ENCODE measurements around the gene SLC5A12.

Gene SLC5A12

DNA sequence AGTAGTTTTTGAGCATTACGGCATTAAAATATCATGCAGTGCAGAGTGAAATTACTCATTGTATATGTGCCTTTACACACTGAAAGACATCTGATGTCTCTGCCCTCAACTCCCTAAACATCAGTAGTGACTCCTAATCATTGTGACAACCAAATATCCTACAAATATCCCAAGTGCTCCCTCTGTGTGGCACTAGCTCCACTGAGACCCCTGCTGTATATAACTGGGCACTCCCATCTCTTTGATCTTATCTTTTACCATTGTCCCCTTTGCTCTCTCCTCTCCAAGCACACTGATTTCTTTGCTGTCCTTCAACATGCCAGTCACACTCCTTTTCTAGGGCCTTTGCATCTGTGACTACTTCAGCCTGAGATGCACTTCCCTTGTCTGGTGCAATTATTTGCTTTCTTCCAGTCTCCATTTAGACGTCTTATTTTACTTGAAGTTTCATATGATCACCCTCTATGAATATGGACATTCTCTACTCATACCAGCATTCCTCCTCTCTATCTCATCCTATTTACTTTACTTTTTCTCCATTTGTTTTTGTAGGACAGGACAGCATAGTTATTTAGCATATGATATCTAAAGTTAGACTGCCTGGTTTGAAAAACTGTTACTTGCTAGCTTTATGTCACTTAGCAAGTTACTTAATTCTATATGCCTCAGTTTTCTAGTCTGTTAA is 2.4 kb downstream of the SLC5A12 start:
- no peak for DNase-seq (ENCODE audit: low read depth)

DNA sequence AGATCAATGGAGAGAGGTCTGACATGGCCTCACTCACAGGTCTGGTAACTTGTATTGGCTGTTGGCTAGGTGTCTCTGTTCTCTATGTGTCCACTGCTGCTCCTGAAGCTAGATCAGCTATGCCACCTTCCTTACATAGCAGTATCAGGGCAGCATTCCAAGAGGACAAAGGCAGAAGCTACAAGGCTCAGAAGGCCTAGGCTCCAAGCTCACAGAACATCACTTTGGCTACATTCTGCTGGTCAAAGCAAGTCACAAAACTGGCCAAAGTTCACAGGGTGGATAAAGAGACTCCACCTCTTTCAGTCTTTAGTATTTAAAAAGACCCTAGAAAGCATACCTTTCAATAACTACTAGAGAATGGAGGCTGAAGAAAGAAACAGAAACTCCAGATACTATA is 4.1 kb downstream of the SLC5A12 start:
- no peak for DNase-seq (ENCODE audit: low read depth)

DNA sequence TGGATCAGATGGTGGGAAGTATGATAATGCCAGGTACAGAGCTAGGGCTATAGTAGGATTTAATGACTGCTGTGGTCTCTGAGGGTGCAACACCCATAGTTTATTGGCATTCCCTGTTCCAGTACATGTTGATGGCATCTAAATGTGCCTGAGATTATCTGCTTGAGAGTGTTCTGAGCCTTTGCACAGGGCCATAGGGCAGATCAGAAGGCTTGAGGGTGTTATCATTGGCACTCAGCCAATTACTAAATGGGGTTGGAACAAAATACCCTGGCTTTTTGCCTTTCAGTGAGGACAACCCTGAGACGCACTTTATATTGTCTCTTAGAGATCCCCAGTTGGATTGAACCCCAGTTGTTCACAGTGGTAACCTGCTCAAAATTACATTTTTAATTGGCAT is 6.7 kb downstream of the SLC5A12 start:
- no peak for DNase-seq (ENCODE audit: low read depth)

DNA sequence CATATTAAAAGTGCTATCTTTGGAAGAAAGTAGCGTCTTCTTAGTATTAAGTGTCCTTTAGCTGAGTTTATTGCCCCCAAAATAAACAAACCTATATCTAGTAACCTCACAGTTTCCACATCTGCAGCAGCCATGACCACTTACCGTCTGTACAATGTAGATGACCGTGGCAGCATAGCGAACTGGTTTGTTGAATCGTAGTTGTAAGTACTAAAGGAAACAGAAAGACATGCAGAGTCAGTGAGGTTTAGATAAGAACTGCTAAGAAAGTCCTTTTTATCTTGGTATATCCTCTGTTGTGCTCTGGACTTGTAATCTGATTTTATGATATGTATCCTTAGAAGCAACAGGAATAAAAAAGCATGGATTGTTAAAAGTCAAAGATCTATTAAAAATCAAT is 9.4 kb downstream of the SLC5A12 start:
- DNase-seq (ENCODE audit: low read depth) = no peak

DNA sequence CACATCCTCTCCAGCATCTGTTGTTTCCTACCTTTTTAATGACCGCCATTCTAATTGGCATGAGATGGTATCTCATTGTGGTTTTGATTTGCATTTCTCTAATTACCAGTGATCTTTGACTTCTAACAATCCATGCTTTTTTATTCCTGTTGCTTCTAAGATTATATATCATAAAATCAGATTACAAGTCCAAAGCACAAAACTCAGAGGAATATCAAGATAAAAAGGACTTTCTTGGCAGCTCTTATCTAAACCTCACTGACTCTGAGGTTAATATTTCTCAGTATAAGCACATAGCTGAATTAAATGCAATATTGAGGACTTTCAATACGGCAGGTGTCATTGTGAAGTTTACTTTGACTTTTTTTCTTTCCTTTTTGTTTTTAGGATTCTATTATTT is 11.4 kb downstream of the SLC5A12 start:
- no peak for DNase-seq (ENCODE audit: low read depth)

DNA sequence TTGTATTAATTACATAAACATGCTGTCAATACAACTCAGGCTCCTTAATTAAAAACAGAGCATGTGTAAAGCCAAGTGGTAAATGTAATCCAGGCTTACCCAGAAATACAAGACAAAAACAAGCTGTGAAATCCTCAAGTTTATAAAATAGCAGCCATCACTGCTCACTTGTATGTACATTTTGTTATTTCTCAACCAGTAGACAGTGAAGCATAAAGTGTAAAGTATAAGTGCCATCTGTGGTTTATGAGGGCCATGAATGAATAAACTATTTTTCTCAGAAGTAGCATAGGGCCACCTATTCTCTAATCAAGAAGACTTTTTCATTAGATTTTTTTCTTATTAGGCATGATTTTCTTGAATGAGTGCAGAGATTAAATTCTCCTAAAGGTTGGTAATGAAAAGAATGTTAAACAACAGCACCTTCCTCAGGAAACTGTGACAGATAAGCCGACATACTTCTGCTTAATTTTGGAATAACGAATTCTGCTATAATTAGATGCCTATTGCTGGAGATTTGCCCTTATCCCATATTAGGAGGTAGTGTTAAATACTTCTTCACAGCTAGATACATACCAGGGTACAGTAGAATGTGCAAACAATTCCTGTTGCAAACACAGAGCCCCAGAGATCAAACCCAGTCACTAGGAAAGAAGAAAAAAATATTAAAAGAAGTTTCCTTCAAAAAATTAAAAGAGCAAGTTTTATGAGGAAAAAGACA is 13.0 kb downstream of the SLC5A12 start:
- no peak for DNase-seq (ENCODE audit: low read depth)

DNA sequence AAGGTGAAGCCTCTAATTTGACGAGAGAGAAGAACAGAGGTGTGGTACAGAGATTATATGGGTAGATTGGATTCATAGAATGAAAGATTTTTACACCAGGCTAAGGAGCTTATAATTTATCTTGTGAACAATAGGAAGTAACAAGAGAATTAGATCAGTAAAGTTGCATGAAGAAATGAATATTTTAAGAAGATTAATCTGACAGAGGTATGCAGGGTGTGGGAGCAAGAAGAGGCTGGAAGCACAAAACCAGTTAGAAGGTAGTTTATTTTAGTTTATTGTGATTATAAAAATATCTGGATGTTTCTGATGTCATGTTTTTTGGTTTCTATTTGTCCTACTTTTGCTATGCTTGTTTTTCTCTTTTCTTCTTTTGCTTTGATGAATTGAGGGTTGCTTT is 15.7 kb downstream of the SLC5A12 start:
- no peak for DNase-seq (ENCODE audit: low read depth)

DNA sequence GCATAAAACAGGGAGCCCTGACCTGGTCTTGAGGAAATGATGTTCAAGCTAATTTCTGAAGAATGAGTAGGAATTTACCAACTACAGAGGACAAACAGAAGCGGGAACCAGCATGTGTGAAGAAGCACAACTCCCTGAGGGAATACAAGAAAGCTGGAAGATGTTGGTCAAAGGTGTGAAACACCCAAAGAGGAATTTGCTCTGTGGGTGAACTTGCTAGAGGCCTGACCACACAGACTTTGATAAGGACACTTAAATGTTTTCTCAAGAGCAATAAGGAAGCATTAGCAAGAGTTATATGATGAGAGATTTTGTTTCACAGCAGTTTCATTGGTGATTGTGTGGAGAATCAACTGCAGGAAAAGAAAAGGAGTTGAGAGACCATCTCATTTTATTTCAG is 17.6 kb downstream of the SLC5A12 start:
- no peak for DNase-seq (ENCODE audit: low read depth)

DNA sequence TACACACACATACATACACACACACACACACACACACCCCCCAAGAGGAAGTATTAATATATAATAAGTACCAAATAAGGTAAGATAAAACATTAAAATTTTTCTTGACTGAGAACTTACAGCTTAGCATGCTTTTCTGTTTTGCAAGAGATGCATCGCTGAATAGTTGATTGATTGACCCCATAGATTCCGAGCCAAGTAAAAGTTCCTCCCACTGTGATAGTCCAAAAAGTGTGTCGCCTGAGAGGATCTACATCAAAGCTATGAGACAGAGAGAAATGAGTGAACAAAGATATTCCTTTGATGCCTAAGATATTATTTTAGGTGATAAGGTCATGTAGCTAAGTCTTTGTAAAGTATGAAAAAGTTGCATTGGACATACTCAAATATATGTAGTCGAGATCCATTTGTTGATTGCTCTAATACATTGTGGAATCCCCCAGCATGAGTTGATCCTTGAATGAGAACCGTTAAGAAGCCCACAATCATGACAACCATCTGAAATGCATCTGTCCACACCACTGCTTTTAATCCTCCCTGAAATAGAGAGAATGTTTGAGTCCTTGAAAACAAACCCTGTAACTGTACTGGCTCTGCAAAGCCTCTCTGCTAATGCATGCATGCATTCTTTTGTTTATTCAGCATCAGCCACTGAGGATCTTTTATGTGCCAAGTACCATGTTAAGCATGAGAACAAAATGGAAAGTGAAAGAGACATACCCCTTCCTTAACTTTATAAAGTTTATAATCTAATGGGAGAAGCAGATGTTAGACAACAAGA is 18.3 kb downstream of the SLC5A12 start:
- DNase-seq (ENCODE audit: low read depth) = no peak

DNA sequence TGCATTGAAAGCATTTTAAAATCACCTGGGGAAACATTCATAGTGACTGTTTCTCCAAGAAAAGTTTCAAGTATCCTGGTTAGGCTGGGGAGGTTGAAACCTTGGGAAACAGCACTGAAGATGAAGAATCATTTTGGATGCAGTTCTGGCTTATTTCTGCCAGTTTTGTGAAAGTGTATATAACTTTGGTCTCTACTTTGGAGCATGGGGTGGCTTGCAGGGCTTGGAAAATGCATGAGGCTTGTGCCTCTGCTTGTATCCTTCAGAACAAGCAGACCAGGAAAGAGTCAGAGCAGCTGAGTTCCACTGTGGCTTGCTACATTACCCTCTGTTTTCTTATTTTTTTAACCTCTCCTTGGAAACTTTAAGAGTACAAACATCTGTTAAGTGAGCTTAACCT is 19.5 kb downstream of the SLC5A12 start:
- DNase-seq (ENCODE audit: low read depth) = no peak

DNA sequence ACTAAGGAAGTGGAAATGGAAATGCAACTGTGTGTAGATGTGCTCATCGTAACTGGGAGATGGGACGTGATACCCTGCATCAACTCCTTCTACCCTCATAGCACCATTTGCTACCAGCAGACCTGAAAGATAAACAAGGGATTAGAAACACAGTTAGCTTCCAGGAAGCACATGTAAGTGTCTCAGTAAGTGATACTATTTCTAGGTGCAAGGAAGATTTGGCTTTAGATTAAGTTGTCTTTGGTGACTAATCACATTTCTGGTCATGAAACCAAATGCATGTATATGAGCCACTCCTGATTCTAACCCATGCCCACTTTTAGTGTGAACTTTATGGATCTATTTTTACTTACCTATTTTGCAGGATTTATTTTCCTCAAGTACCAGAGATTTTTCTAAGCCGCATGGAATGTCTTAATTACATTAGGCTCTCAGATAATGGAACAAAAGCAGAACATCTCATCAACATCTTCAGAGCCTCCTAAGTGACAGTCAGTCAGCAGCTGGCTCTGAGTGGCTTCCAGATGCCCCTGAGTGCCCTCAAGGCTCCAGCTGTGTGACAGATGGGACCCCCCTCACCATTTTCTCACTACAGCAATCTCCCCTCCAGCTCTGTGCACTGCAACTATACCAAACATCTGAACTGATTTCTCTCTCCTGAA is 21.2 kb downstream of the SLC5A12 start:
- no peak for DNase-seq (ENCODE audit: low read depth)

DNA sequence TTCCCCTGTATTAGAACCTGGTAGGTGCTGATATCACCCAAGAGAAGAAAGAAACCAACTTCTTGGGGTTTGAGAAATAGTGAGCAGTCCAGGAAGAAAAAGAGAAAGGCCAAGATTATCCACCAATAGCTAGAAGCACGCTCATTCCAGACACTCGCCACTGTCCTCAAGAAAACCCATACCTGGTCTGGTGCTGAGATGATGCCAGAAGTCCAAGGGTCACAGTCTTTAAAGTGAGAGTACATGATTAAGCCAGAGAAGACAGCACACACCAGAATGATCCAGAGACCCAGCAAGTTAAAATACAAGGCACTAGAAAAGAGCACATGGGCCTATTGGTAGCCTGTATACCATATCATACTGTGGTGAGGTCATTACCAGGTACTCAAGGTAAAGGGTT is 23.6 kb downstream of the SLC5A12 start:
- DNase-seq (ENCODE audit: low read depth) = no peak

DNA sequence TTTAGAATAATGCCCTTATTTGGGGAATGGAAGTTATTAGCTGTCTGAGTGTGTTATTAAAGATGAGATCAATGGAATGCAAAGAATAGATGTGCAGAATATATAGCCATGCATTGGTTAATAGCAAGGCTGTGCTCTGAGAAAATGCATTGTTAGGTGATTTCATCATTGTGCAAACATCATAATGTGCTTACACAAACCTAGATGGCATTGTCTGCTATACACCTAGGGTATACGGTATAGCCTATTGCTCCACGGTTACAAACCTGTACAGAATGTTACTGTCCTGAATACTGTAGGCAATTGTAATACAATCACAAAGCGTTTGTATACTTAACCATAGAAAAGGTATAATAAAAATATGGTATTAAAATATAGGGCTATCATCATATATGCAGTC is 25.5 kb downstream of the SLC5A12 start:
- no peak for DNase-seq (ENCODE audit: low read depth)

DNA sequence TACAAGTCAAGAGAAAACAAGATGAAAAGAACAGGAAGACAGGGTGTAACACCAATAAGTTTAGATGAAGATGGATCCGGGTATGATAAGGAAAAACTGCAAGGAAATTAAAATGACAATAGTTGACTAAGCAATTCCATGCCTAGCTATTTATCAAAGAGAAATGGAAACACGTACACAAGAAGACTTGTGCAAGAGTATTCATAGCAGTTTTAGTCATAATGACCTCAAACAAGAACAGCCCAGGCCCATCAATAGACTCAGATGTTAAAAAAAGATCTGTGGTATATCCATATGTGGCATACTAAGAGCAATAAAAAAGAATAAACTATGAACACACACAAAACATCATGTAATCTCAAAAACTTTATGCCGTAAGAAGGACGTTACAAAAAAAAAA is 33.2 kb downstream of the SLC5A12 start:
- no peak for DNase-seq (ENCODE audit: low read depth)

DNA sequence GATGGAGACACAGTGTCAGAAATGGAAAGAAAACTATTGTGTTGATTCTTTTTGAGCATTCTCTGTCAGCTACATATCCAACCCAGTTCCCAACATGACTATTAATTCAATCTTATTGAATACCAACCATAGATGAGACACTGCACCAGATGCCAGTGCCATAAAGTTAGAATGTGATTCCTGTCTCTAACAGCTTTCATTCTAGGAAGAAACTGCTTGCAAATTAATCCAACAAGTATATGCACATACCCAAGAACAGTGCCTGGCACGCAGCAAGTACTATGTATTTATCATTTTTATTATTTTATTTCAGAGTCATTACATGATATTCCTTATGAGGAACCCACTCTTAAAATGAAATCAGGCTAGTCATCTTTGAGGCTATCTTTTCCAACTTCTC is 34.5 kb downstream of the SLC5A12 start:
- DNase-seq (ENCODE audit: low read depth) = no peak

DNA sequence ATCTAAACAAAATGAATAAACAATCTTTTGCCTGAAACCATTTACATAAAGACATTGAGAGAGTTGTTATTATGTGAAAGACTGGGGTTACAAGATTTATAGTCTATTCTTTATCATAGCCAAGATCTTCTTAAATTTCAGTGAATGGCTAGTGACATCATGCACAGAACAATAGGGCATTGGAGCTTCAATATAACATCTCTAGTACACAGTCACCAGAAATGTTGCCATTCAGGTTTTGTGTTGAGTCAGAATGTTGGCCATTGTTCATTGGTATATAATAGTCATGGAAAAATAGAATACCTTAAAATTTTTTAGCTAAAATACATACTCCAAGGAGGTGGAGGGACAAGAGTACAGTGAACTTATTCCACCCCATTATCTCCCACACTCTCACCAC is 44.3 kb downstream of the SLC5A12 start:
- no peak for DNase-seq (ENCODE audit: low read depth)

DNA sequence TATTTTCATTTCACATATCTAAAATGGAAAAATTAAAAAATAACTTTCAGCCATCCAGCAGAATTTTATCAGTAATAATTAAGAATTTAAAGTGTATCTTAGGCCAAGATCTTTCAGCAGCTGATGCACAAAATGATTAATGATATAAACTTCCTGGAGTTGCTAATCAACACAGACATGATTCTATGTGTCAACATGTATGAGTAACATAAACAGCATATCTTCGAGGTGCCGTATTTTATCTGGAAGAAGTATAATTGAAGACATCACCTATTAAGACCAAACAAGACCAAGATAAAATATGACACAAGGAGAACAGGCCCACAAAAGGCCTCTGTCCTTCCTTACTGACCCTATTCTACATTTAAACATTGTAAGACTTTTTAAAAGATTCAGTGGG is 45.2 kb downstream of the SLC5A12 start:
- DNase-seq (ENCODE audit: low read depth) = no peak

DNA sequence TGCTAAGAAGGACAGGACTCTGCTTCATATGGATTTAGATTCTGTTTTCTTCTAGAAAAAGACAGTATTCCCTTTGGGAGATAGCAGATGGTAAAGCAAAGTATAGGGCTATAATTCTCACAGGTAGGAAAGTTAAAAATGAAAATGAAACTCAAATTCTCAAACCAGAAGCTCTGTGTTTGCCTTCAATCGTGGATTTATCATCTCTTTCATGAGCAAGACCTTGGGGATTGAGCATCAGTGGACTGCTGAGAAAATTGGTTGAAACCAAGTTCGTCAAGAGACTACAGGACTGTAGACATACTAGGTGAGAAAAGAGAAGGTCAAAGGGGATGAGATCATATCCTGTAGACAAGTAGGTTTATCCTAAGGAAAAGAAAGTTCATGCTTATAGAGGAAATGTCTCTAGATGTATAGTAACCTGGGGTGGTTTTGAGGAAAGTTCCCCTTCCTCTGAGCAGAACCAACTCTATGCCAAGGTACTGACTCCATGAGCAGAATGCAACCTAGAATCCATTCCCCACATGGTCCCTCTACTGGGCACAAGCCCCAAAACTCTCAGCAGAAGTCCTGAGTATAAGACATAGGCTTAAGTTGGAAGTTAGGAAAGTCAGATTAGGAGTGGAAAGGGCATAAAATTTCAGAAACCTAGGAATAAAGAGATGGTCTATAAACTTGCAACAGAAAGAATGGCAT is 46.5 kb downstream of the SLC5A12 start:
- no peak for DNase-seq (ENCODE audit: low read depth)

DNA sequence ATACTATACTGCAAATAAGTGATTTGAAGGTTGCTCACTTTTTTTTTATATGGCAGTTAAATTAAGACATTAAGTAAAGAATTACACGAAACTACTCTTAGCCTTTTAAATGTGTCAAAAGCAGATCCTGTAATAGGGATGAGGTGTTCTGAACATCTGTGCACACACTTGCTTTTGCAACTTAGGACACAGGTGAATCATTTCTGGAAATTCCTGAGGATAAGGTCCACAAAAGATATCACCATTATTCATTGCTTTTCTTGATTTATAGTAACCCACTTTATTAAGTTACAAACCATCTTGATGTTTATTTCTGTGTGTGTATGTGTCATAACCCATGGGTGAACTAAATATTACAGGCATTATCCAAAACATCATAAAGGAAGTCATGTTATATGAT is 55.9 kb downstream of the SLC5A12 start:
- no peak for DNase-seq (ENCODE audit: low read depth)

DNA sequence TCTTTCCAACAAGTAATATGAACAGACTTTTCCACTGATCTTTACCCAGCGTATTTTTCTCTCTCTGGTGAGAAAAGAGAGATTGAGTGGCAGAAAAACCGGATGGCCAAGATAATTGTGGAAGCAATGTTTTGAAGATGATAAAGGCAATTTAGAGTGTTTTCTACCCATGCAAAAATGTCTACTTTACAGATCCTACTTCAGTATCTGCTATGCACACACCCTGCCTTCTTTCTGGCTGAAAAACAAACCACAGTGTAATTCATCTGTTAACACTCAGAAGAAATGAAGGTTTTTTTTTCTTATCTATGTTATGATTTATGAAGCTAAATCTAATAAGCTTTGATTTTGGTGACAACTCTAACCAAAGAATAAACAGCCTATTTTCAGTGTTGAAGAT is 56.8 kb downstream of the SLC5A12 start:
- no peak for DNase-seq (ENCODE audit: low read depth)

DNA sequence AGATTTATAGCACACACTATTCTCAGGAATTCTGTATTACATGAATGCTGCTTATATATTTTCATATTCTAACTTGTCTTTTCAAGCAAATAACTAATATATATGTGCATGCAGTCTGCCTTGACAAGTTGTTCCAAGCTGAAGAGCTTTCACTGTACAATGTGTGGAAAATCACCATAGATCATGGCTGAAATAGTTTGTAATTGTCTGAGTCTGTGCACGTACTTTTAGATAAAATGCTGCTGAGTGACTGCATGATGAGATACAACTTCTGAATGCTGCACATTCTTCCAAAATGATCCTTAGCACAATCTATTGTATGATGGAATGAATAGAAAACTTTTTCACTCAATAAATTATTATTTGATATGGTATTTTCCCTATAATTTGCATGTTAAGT is 58.9 kb downstream of the SLC5A12 start:
- no peak for DNase-seq (ENCODE audit: low read depth)

DNA sequence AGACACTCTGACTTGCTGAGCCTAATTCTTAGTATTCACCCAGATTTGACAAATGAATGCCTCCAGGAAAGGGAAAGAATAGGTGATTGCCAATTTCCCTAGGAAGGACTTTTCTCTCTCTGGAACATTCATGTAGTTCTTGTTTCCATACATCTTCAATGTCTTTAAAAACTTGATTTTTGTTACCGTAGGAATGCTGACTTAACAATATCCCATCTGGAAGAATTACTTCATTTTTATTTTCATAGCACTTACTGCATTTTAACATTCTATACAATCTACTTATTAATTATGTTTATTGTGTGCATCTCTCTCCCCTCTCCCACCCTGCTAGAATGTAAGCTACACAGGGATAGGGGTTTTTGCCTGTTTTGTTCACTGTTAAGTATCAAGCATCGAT is 66.6 kb downstream of the SLC5A12 start:
- DNase-seq (ENCODE audit: low read depth) = no peak

Measured in stimulated activated CD8-positive, alpha-beta memory T cell treated with anti-CD3 and anti-CD28 coated beads, Interleukin-12 subunit alpha, Interleukin-12 subunit beta, amount 100 ng/mL, for 1 hour (primary cell).